HepG2 (cell line): ENCODE results near the gene PAFAH1B2. TPM values are rescaled to one million over a fixed set of nuclear protein-coding genes. Genes with fewer than 3 reads are reported as not detected.

Experiments
- FUBP1 ChIP-seq: sonication (generic); formaldehyde crosslinking; IDR thresholded peaks from 2 replicates; pipeline ENCODE4 v1.5.1; 2020; ENCODE audit warnings: missing genetic modification reagents, mild to moderate bottlenecking, borderline replicate concordance
- KDM5B ChIP-seq: sonication (generic); formaldehyde crosslinking; IDR thresholded peaks from 2 replicates; pipeline ENCODE4 v1.4.0; 2020; ENCODE audit warnings: missing genetic modification reagents, mild to moderate bottlenecking, borderline replicate concordance
- KIAA2018 ChIP-seq: sonication (generic); formaldehyde crosslinking; IDR thresholded peaks from 2 replicates; pipeline ENCODE4 v1.5.0; 2020; ENCODE audit warnings: mild to moderate bottlenecking, missing genetic modification reagents, borderline replicate concordance
- NONO ChIP-seq, 2 experiments: fragments of 450-650 bp in 1 of 2; sonication (generic) in 1 of 2; formaldehyde crosslinking in 1 of 2; IDR thresholded peaks in 1 of 2; conservative IDR thresholded peaks in 1 of 2; 2 replicates each; pipeline versions ENCODE4 v1.6.1 to v1.8.0; 2017 to 2022; ENCODE audit warnings: mild to moderate bottlenecking in 1 of 2, missing genetic modification reagents in 1 of 2, moderate library complexity in 1 of 2
- THRA ChIP-seq: sonication (generic); formaldehyde crosslinking; IDR thresholded peaks from 2 replicates; pipeline ENCODE4 v1.4.0; 2020; ENCODE audit warnings: missing genetic modification reagents, borderline replicate concordance
- XBP1 ChIP-seq: sonication (generic); formaldehyde crosslinking; IDR thresholded peaks from 2 replicates; pipeline ENCODE4 v1.5.0; 2020; ENCODE audit warnings: missing genetic modification reagents
- ZBTB3 ChIP-seq: sonication (generic); formaldehyde crosslinking; IDR thresholded peaks from 2 replicates; pipeline ENCODE4 v1.4.0; 2020; ENCODE audit warnings: low read depth, mild to moderate bottlenecking, moderate library complexity, missing genetic modification reagents, borderline replicate concordance
- ZFP36L2 ChIP-seq: sonication (generic); formaldehyde crosslinking; IDR thresholded peaks from 2 replicates; pipeline ENCODE4 v1.4.0; 2020; ENCODE audit warnings: missing genetic modification reagents
- ZNF430 ChIP-seq: sonication (generic); formaldehyde crosslinking; IDR thresholded peaks from 2 replicates; pipeline ENCODE4 v1.9.0; 2021; ENCODE audit warnings: mild to moderate bottlenecking, missing genetic modification reagents
- ZNF446 ChIP-seq: sonication (generic); formaldehyde crosslinking; IDR thresholded peaks from 2 replicates; pipeline ENCODE4 v1.5.0; 2020; ENCODE audit warnings: mild to moderate bottlenecking, missing genetic modification reagents
- ZNF703 ChIP-seq: sonication (generic); formaldehyde crosslinking; IDR thresholded peaks from 2 replicates; pipeline ENCODE4 v1.5.1; 2020; ENCODE audit warnings: missing genetic modification reagents, mild to moderate bottlenecking, moderate library complexity, borderline replicate concordance
- polyA plus RNA-seq, 8 experiments: library from polyadenylated mRNA; depleted of rRNA in 3 of 8; stranded (reverse) in 7 of 8; unstranded in 1 of 8; fragments of >200 nt; fragmentation: Illumina TruSeq in 4 of 8; extraction: Trizol in 4 of 8; gene quantifications; 2 replicates each; pipeline versions ENCODE4 v1.2.1 to v1.2.3, GENCODE V29; 2011 to 2016; ENCODE audit warnings: low read depth in 4 of 8, missing spikeins in 1 of 8, mixed read lengths in 1 of 8; ENCODE audit not compliant: insufficient read depth in 1 of 8
- total RNA-seq, 5 experiments: library from RNA; depleted of rRNA; stranded (reverse); fragments of >200 nt; fragmentation: Illumina TruSeq; extraction: Trizol; gene quantifications; 2 replicates each; pipeline ENCODE4 v1.2.3, GENCODE V29; 2016; ENCODE audit warnings: low read depth in 1 of 5
- TF ChIP-seq, protein P1 (sequence below): sonication (generic); formaldehyde crosslinking; IDR thresholded peaks from 2 replicates; pipeline ENCODE4 v1.5.0; 2020; ENCODE audit warnings: mild to moderate bottlenecking, missing genetic modification reagents

PAFAH1B2 gene
- total and polyA plus RNA-seq, 2 of the 13 experiments (the other 11 are each of a cell fraction or from before 2014, with no cell fraction given), result 28.8 to 104 TPM

DNA sequence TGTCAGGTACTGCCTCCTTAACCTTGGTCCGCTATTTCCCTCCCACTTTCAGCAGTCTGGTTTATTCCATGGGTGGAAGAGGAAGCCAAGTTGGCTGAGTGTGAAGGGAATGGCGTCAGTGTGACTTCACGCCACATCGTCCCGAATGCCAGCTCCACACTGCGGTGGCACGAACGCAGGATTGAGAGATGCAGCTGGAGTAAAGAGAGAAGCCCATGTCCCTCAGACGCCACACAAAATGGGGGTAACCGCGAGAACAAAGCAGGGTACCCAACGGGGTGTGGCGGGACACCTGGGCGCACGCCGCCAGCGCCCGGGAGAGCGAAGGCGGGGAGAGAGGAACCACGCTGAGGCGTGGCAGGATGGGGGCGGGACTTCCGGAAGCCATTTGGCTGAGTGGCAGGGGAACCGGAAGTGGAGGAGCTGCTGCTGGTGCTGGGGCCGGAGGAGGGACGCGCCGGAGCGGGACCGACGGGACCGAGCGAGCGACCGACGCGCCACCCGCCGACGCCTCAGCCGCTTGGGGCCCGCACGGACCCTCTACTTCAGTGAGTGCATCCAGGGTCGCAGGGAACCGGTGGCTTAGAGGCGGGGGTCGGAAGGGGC, at the start of gene PAFAH1B2 (continued):
- TF ChIP-seq THRA (CRISPR knock-in tag), result peak; percentile 50; the same call in 1 of the 2 replicates
- TF ChIP-seq, protein P1, sequence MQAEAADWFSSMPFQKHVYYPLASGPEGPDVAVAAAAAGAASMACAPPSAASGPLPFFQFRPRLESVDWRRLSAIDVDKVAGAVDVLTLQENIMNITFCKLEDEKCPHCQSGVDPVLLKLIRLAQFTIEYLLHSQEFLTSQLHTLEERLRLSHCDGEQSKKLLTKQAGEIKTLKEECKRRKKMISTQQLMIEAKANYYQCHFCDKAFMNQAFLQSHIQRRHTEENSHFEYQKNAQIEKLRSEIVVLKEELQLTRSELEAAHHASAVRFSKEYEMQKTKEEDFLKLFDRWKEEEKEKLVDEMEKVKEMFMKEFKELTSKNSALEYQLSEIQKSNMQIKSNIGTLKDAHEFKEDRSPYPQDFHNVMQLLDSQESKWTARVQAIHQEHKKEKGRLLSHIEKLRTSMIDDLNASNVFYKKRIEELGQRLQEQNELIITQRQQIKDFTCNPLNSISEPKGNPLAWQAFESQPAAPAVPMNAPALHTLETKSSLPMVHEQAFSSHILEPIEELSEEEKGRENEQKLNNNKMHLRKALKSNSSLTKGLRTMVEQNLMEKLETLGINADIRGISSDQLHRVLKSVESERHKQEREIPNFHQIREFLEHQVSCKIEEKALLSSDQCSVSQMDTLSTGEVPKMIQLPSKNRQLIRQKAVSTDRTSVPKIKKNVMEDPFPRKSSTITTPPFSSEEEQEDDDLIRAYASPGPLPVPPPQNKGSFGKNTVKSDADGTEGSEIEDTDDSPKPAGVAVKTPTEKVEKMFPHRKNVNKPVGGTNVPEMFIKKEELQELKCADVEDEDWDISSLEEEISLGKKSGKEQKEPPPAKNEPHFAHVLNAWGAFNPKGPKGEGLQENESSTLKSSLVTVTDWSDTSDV (CRISPR knock-in tag), result no peak
- peak; percentile 80; the same call in 1 of the 2 replicates for TF ChIP-seq ZFP36L2 (CRISPR knock-in tag)
- TF ChIP-seq ZBTB3 (CRISPR knock-in tag), result no peak; the same call in 1 of the 2 replicates
- TF ChIP-seq XBP1, result no peak
- 0 out of 2 replicates have a peak, but pooled peaks have one; percentile 52 for TF ChIP-seq FUBP1 (CRISPR knock-in tag)
- peak; percentile 81; the same call in 1 of the 2 replicates for TF ChIP-seq KDM5B (CRISPR knock-in tag)
- TF ChIP-seq KIAA2018, result no peak
- 0 out of 2 replicates have a peak, but pooled peaks have one; percentile 68 for TF ChIP-seq ZNF430
- TF ChIP-seq ZNF703 (CRISPR knock-in tag), result no peak
- no peak for TF ChIP-seq NONO (IDR thresholded peaks at IDR 0.05)
- peak; percentile 84 for TF ChIP-seq NONO (CRISPR knock-in tag; conservative IDR thresholded peaks at IDR 0.05)
- TF ChIP-seq ZNF446 (CRISPR knock-in tag), result no peak; the same call in 1 of the 2 replicates
